IPS-20b (cell line): ENCODE data around the gene EML2.
A peak's percentile ranks its signal among the peaks of the same experiment; 100 is the strongest.

Experiments
- H3K27ac ChIP-seq: one replicate; pipeline ENCODE4 v1.5.1; 2013; ENCODE audit warnings: low read length
- H3K27me3 ChIP-seq: 2 replicates; pipeline ENCODE4 v1.6.1; 2013; ENCODE audit warnings: mild to moderate bottlenecking, low read length, inconsistent platforms; ENCODE audit not compliant: insufficient read depth
- H3K36me3 ChIP-seq: 2 replicates; pipeline ENCODE4 v1.6.1; 2013; ENCODE audit warnings: low read depth, mild to moderate bottlenecking, inconsistent platforms, low read length, moderate library complexity; ENCODE audit not compliant: insufficient read depth
- H3K4me1 ChIP-seq: 2 replicates; pipeline ENCODE4 v1.6.1; 2013; ENCODE audit warnings: mild to moderate bottlenecking, control low read depth, inconsistent platforms, low read length, moderate library complexity; ENCODE audit not compliant: insufficient read depth
- H3K4me3 ChIP-seq: 2 replicates; pipeline ENCODE4 v1.5.1; 2013; ENCODE audit warnings: mild to moderate bottlenecking, low read length, inconsistent platforms
- H3K9ac ChIP-seq: 2 replicates; pipeline ENCODE4 v1.6.1; 2013; ENCODE audit warnings: low read depth, mild to moderate bottlenecking, inconsistent platforms, low read length, moderate library complexity
- H3K9me3 ChIP-seq: 2 replicates; pipeline ENCODE4 v1.6.1; 2013; ENCODE audit warnings: mild to moderate bottlenecking, low read depth, low read length, inconsistent platforms; ENCODE audit not compliant: insufficient read depth

The EML2 gene

DNA sequence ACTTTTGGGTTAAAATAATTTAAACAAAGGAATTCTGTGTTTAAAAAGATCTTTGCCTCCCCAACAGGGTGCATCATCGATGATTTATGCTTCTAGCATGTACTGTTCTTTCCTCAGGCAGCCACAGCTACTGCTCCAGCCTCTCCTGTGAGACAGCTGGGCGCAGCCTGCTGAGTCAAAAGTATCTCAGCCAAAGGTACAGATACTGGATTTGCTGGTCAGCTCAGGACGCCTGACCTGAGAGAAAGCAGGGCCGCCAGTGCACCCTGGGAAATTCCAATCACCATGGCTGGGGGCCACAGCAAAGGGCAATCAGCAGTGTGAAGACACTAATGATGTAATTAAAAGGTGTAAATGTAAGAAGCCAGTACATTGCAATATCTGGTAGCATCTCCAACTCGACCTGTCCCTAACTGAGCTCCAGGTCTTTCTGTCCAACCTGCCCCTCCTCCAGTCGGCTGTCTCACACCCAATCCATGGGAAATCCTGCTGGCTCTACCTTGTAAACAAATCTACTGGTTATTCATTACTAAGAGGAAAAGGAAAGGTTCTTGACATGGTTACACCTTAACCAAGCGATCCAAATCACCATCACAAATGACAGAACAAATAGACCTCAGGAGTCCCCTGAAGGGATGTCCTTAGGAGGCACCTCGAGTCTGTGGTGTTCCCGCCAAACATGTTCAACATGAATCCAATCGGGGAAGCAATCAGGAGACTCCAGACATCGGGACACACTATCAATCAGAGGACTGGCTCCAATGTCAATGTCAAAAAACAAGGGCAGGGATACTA, 61.9 kb downstream of the EML2 start:
- Histone ChIP-seq H3K9ac (peak overlapping the region; percentile 33; the same call in 1 of the 2 replicates), H3K27ac (no peak overlapping the region), H3K4me3 (0 out of 2 replicates have a peak overlapping the region, but pooled peaks have one; percentile 33), H3K4me1 (peaks cover 14% of the 10 kb centered on the region; the same call in 1 of the 2 replicates), H3K36me3 (no peaks in the 10 kb centered on the region), H3K27me3 (no peaks in the 10 kb centered on the region), H3K9me3 (no peaks in the 10 kb centered on the region)

DNA sequence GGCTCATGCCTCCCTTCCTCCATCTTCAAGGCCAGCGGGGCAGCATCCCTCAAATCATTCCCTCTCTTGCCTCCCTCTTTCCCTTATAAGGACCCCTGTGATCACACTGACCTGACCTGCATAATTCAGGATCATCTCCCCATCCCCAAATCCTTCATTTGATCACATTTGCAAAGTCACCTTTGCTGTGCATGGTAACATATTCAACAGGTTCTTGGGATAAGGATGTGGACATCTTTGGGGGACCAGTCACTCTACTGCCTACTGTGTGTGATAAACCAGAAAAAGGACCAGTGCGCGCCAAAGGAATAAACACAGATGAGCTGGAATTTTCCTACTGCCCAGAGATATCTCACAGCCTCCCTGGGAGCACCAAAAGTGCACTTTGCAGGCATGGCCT, 62.5 kb downstream of the EML2 start:
- H3K36me3 ChIP-seq = no peaks in the 10 kb centered on the region
- H3K27me3 ChIP-seq = no peaks in the 10 kb centered on the region
- no peak overlapping the region for H3K27ac ChIP-seq
- H3K4me1 ChIP-seq = peaks cover 14% of the 10 kb centered on the region; the same call in 1 of the 2 replicates
- H3K9ac ChIP-seq = peak overlapping the region; percentile 33; the same call in 1 of the 2 replicates
- H3K4me3 ChIP-seq = no peak overlapping the region
- no peaks in the 10 kb centered on the region for H3K9me3 ChIP-seq

DNA sequence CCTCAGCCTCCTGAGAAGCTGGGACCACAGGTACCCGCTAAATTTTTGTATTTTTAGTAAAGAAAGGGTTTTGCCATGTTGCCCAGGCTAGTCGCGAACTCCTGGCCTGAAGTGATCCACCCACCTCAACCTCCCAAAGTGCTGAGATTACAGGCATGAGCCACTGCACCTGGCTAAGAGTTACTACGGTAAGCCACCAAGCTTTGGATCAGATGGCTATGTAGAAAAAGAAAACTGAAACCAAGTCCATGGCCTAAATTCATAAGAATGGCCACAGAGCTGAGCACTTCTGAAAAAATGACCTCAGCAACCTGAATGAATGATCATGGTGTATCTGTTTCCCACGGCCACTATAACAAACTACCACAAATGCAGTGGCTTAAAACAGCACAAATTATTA, 64.0 kb downstream of the EML2 start:
- H3K9me3 ChIP-seq = no peaks in the 10 kb centered on the region
- no peak overlapping the region for H3K4me3 ChIP-seq
- no peak overlapping the region for H3K9ac ChIP-seq
- H3K27me3 ChIP-seq = no peaks in the 10 kb centered on the region
- no peaks in the 10 kb centered on the region for H3K36me3 ChIP-seq
- peaks cover 14% of the 10 kb centered on the region; the same call in 1 of the 2 replicates for H3K4me1 ChIP-seq
- H3K27ac ChIP-seq = no peak overlapping the region

DNA sequence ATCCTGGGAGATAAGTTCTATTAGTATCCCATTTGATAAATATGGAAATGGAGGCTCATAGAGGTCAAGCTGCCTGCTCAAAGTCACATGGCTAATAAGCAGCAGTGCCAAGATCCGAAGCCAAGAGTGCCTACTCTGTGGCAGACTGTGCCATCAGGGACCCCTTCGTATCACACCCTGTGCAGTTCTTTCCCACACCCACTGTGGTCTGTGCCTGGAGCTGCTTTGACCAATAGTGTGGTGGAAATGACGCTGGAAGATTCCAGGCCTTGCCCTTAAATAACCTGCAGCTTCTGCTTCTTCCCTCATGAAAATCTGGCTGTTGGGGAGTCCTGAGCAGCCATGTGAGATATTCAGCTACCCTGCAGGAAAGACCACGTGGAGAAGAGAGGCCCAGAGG, 64.7 kb downstream of the EML2 start:
- H3K9me3 ChIP-seq = no peaks in the 10 kb centered on the region
- H3K9ac ChIP-seq = no peak overlapping the region
- H3K27ac ChIP-seq = no peak overlapping the region
- no peaks in the 10 kb centered on the region for H3K36me3 ChIP-seq
- no peak overlapping the region for H3K4me3 ChIP-seq
- no peaks in the 10 kb centered on the region for H3K27me3 ChIP-seq
- H3K4me1 ChIP-seq = peaks cover 17% of the 10 kb centered on the region; the same call in 1 of the 2 replicates

DNA sequence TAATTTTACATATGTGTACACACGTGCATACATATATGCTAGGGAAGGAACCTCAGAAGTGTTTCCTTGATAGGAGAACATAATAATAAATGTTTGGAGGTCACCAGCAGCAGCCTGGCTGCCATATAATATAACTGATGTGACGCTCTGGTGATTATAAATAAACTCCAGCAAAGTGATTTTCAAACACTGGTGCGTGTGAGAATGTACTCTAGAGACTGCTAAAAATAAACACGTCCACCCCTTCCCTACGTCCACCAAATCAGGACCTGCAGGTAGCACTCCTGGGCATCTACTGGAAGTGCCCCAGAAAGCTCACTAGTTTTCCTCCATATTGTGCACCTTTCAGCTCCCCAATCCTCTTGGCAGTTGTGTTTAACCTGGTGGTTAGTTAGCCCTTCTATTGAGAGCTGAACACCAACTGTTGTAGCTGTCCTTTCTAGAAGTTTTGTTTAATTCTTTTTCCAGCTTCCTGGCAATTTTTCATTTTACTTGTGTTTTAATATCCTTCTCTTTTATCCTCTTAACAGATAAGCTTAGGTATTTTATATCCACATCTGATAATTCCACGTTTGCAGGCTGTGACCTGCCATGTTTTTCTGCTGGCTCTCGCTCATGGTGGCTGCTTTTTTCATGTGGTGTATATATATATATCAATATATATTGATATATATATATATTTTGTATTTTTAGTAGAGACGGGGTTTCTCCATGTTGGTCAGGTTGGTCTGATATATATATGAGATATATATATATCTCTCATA, 67.6 kb downstream of the EML2 start:
- Histone ChIP-seq H3K9ac (no peak overlapping the region), H3K4me1 (peaks cover 3% of the 10 kb centered on the region; the same call in 1 of the 2 replicates), H3K9me3 (no peaks in the 10 kb centered on the region), H3K27me3 (no peaks in the 10 kb centered on the region), H3K27ac (no peak overlapping the region), H3K4me3 (no peak overlapping the region), H3K36me3 (no peaks in the 10 kb centered on the region)

DNA sequence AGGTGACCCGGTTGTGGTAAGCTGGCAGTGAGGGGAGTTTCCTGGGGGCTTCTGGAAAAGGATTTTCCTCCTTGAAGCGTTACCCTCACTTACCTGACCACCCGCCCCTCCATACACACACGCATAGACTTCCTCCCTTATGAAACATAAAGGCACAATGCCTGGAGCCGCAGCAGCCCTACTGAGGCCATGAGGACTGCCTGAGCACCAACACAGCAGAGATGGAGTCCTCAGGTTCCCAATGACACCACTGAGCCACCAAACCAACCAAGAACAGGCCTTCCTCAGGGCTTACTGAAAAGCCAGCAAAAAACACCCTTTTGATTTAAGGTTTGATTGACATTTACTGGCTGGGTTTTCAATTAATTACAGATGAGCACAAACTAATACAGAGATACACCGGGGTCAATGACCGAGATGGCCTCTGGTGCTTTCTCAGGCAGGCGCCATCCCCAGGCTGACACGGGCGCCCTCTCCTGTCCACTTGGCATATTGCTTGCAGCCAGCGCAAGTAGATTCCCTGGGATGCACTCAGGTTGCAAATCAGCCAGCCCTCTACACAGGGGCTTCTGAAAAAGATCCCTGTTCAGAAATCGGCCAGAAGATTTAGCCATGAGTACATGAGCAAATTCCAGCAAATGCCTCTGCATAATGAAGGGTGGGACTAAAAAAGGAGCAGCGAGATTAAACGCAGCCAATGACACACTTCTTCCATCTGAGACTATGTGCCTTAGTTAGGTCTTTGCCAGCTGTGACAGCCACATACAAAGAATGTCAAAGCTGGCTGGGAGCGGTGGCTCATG, 69.4 kb downstream of the EML2 start:
- no peak overlapping the region for H3K4me3 ChIP-seq
- 0 out of 2 replicates have a peak, but pooled peaks cover 2% of the 10 kb centered on the region for H3K4me1 ChIP-seq
- H3K27me3 ChIP-seq = no peaks in the 10 kb centered on the region
- no peaks in the 10 kb centered on the region for H3K9me3 ChIP-seq
- no peaks in the 10 kb centered on the region for H3K36me3 ChIP-seq
- no peak overlapping the region for H3K9ac ChIP-seq
- H3K27ac ChIP-seq = no peak overlapping the region

DNA sequence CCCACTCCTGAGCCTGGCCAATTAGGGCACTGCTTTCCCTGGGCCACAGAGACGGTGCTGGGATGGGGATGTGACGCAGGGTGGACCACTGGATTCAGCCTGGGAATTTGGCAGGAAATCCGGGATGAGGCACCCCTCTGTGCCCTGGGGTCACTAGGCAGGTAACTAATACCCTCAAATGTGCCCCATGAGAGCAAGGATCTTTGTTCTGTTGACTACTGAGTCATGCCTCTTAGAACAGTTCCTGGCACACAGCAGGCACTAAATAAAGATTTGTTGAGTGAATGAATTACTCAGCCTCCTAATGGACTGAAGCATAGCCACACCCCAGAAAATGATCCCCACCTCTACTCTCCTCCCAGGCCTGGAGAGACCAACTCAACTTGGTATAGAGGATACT, 70.5 kb downstream of the EML2 start:
- Histone ChIP-seq H3K4me1 (peaks cover 8% of the 10 kb centered on the region; the same call in 1 of the 2 replicates), H3K4me3 (no peak overlapping the region), H3K9ac (no peak overlapping the region), H3K27ac (no peak overlapping the region), H3K27me3 (no peaks in the 10 kb centered on the region), H3K36me3 (no peaks in the 10 kb centered on the region), H3K9me3 (no peaks in the 10 kb centered on the region)

DNA sequence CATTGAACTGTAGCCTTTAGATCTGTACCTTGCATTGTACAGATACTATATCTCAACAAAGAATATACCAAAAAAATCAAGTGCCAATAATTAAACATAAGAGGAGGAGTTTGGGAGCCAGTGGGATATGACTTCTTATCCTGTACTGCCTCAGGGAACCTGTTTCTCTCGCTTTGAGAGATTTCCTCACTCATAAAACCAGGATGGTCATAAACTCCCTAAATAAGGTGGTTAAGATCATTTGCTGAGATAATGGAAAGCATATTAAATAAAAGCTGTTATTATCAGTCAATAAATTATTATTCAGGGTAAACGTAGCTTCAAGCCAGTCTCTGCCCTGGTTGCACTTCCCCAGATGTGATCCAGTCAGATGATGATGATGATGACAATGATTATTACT, 71.6 kb downstream of the EML2 start:
- no peak overlapping the region for H3K9ac ChIP-seq
- no peaks in the 10 kb centered on the region for H3K9me3 ChIP-seq
- H3K36me3 ChIP-seq = no peaks in the 10 kb centered on the region
- H3K27me3 ChIP-seq = no peaks in the 10 kb centered on the region
- no peak overlapping the region for H3K4me3 ChIP-seq
- peaks cover 8% of the 10 kb centered on the region; the same call in 1 of the 2 replicates for H3K4me1 ChIP-seq
- H3K27ac ChIP-seq = no peak overlapping the region

DNA sequence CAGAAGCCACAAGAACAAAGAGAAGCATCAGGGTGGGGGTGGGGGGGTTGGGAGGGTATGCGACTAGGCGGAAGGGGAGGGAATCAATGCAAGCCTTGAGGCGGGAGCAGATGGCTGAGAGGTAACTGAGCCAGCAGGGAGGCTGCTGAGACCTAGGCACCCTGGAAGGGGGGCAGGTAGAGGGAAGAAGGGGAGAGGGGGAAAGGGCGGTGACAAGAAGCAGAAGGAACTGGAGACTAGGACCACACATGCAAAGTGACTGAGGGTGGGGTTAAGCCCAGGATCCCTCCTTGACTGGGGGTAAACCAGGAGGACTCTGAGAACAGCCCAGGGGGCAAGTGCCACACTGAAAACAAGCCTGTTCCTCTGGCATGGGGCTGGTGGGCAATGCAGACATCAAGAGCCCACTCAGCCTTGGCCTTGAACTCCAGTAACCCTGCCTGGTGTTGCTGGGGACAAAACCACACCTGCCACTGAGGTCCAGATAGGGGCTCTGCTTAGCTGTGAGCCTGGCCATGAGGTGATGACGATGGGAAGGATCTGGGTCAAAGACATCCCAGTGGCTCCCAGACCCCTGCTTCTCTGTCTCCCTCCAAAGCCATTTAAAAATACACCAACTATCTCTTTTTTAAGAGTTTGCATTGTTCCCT, 74.9 kb downstream of the EML2 start:
- no peaks in the 10 kb centered on the region for H3K36me3 ChIP-seq
- no peak overlapping the region for H3K27ac ChIP-seq
- peak overlapping the region; percentile 51; the same call in 1 of the 2 replicates for H3K9ac ChIP-seq
- no peaks in the 10 kb centered on the region for H3K9me3 ChIP-seq
- H3K4me3 ChIP-seq = peak overlapping the region; percentile 25; the same call in 1 of the 2 replicates
- H3K27me3 ChIP-seq = no peaks in the 10 kb centered on the region
- H3K4me1 ChIP-seq = peaks cover 5% of the 10 kb centered on the region; the same call in 1 of the 2 replicates

DNA sequence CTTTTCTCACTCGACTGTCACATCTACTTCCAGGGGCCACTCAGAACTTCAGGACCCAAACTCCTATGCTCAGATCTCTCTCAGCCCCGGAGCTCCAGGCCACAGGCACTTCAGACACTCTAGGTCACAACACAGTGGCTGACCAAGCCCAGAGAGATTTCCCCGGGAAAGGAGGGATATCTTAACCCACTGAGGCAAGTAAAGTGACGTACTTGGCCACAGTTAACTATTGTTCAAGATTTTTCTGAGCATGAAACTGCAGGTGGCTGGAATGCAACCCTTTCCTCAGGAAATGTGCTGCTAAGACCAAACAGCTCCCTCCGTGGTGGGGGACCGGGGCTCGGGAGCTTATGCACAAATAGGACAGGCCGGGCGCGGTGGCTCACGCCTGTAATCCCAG, 78.5 kb downstream of the EML2 start:
- Histone ChIP-seq H3K4me3 (no peak overlapping the region), H3K27me3 (no peaks in the 10 kb centered on the region), H3K9me3 (no peaks in the 10 kb centered on the region), H3K36me3 (no peaks in the 10 kb centered on the region), H3K9ac (no peak overlapping the region), H3K27ac (no peak overlapping the region), H3K4me1 (peaks cover 5% of the 10 kb centered on the region; the same call in 1 of the 2 replicates)

DNA sequence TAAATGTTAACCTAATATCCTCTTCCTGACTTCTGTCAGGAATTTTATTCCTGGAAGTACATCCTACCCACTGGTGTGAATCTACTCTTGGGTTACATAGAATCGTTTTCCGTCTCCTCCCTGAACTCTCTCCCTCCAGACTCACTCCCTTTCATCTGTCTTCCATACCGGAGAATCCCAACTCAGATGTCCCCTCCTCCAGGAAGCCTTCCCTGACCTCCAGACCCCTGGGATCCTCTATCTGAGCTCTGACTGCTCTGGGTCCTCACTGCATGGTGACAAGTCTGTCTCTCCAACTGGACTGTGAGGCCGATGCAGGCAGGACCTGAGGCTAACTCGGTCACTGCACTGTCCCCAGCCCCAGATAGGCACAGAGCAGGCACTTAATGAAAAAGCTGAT, 79.2 kb downstream of the EML2 start:
- no peak overlapping the region for H3K27ac ChIP-seq
- H3K9ac ChIP-seq = no peak overlapping the region
- peaks cover 5% of the 10 kb centered on the region; the same call in 1 of the 2 replicates for H3K4me1 ChIP-seq
- no peak overlapping the region for H3K4me3 ChIP-seq
- H3K36me3 ChIP-seq = no peaks in the 10 kb centered on the region
- H3K9me3 ChIP-seq = no peaks in the 10 kb centered on the region
- no peaks in the 10 kb centered on the region for H3K27me3 ChIP-seq
